G401 (cell line): Measurements from ENCODE around the gene SPEF2. TPM values are rescaled to one million over a fixed set of nuclear protein-coding genes. Genes with fewer than 3 reads are reported as not detected.

ENCODE experiments used
- DNase-seq: peaks from one replicate; pipeline ENCODE4 v3.0.0-alpha.2; 2015; ENCODE audit warnings: low spot score
- in situ Hi-C: cut with HindIII; loops from 2 replicates; pipeline ENCODE4 v1.10.0; 2016; ENCODE audit warnings: low sequenced_read_pairs, mixed read lengths
- total RNA-seq: library from RNA; depleted of rRNA; stranded (reverse); fragments of >200 nt; shearing (Covaris generic); gene quantifications from 2 replicates; pipeline ENCODE4 v1.2.3, GENCODE V29; 2014

SPEF2 gene
- total RNA-seq, 1 experiment from 2014 or later: 4.9 TPM

DNA sequence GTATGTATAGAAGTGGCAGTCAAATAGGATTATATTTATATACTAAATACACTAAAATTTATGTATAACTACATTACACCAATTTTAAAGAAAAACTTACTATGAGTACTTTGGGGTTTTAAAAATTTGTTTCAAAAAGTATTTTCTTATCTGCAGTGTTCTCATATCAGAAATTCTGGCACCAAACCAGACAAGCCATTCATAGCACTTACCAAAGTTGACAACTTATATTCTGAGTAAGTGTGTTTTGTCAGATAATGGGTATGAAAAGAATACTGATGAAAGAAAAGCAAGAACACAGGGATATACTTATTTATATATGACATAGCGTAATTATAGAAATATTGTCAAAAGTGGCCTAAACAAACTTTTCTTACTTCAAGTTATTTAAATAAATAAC is 67.5 kb downstream of the SPEF2 start:
- in situ Hi-C loops: no loop called here

DNA sequence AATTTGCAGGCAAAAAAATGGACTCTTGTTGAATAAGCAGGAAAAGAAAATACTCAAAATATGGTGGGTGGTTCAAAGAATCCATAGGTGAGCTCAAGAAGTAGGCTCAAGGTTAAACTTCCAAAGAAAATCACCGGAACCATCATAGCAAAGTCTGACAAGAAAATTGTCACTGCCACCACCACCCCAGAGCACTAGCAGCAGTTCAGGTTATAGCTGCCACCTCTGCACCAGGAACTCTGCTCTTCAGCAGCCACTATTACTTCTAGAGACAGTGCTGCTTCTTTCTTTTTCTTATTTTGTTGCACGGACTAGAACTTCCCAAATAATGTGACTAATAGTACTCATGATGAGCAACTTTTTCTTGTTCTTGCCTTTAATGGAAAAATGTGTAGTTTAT is 70.3 kb downstream of the SPEF2 start:
- in situ Hi-C loops: no loop called here
- DNase-seq: no peak

More for the DNA sequence above, 67.5 kb downstream of the SPEF2 start:
- DNase-seq: no peak

DNA sequence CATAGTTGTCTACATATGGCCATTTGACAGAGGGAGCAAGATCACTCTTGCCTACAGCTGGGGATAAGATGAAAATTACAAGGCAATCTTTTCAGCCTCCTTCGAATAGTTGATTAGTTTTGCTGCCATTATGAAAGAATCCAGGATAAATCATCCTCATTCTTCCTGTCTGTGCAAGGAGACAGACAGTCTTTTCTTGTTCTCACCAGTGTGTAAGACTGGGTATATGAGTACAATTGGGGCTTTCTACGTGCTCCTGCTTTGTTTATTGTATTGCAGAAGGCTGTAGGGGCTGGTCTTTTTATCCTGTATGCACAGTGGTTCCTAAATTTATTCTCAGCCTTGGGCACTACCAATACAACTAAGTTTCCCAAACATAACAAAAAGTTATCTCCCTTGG is 76.8 kb downstream of the SPEF2 start:
- no peak for DNase-seq
- in situ Hi-C loops: no loop called here

DNA sequence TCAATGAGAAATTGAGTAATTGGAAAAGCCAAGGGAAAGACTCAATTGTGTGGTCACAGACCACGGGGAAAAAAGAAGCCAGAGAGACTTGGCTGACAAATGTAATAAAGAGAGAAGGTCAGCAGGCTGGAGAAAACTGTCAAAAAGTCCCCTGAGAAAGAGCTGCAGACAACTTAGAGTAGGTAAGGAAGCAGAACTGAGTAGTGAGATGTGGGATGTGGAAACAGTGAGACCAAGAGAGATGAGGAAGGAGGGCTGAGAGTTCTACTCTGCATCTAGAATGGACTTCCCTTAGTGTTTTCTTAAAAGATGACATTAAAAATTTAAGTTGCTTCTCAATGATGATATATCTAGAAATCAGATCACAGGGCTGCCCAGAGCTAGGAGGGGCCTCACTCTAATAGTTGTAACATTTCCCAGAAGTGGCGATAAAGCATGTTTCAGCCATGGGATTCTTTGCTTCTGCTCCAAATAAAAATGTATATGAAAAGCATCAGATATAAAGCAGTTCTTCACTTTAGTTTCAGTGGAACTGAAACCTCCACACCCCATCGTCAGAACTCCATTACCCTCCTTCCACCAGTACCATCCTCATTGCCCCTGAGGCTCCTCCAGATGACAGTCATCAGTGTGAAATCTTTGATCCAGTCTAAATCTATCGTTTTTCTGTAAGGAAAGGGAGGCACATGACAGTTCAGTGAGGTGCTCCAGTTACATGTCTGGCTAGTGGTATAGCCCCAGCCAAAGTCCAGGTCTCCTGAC is 80.6 kb downstream of the SPEF2 start:
- no peak for DNase-seq
- in situ Hi-C loops: no loop called here

DNA sequence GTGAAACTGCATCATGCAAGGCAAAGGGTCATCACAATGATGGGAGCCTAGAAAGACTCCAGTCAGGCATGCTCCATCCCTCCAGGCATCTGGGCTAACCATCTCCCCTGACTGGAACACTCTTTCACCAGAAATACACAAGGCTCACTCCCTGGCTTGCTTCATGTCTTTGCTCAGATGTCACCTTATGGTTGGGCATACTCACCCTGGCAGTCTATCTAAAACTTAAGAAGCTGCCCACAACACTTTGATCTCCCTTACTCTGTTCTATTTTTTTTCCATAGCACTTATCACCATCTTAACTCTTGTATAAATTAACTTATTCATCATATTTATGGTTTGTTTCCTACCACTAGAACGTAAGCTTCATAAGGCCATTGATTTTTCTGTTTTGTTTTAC is 90.0 kb downstream of the SPEF2 start:
- no peak for DNase-seq
- in situ Hi-C loops: no loop called here

DNA sequence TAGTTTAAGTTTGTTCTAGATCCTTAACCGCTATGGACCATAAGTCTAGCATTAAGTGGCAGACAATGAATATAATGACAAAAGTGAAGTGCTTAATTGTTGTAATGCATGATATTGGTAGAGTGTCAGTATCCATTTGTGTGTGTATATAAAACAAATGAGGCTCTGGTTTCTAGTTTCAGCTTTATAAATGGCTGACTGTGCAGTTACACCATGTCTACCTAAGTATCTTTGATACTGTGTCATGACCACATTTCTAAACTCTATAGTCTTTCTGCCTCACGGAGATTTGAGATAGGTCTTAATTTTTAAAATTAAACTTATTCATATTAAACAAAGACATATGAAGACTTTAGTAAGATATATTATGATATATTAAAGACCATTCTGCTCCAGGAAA is 92.0 kb downstream of the SPEF2 start:
- no peak for DNase-seq
- in situ Hi-C loops: no loop called here

DNA sequence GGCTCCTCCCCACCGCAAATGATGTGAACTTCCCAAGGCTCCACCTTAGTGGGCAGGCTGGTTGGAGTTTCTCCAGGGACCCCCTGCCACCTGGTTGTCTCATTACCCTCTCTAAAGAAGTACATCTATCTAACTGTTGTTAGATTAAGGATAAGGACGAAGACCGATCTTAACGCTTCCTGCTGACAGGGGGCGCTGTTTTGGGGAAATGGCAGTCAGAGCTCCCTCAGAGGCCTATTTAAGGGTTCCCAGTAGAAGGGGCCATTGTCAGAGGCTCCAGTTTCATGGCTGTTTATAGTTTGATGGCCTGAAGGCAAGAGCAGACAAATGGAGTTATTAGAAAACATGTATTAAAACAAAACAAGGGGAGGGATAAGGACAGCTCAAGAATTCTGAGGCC is 100.1 kb downstream of the SPEF2 start:
- in situ Hi-C loops: no loop called here
- DNase-seq: no peak

DNA sequence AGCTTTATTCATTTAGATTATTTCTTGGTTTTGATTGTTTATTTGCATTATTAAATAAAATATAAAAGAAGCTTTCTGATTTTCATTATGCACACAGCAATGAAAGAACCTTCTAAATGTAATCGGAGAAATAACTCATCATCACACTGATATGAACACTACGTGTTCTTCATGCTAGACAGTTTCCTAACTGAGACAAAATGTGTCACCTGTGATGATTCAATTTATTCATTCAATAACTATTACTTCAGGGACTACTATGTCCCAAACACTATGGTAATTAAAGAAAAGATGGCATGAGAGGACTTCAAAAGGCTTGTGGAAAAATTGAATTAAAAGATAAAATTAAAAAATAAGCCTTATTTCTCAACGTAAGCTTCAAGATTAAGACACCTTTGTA is 118.1 kb downstream of the SPEF2 start:
- no peak for DNase-seq
- in situ Hi-C loops: no loop called here

DNA sequence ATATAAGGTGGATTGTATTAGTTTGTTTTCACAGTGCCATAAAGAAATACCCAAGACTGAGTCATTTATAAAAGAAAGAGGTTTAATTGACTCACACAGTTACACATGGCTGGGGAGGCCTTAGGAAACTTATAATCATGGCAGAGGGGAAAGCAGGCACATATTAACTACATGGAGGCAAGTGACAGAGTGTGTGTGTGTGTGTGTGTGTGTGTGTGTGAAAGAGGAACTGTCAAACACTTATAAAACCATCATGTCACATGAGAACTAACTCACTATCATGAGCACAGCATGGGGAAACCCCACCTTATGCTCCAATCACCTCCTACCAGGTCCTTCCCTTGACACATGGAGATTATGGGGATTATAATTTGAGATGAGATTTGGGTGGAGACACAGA is 118.6 kb downstream of the SPEF2 start:
- in situ Hi-C loops: no loop called here
- DNase-seq: no peak

DNA sequence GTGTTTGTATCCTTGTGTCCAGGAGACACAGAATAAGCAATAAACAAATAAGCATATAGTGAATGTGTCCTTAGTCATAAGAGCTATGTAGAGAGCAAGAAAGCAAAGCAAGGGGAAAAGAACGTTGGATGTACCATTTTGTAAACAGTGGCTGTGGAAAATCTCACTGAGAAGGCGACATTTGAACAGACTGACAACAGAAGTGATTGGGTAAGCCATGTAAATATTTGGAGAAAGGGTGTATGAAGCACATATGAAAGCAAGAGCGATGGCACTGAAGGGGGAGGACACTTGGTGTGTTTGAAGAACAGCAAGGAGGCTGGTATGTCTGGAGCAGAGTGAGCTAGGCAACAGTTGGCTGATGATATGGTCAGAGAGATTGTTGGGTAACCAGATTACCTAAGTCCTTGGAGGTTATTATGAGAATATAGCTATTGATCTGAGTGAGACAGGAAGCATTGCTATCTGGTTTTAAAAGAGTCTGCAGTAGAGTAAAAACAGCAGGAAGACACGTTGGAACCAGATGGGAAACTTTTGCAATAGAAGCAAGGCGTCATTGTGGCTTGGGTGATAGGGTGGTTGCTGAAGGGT is 123.6 kb downstream of the SPEF2 start:
- in situ Hi-C loops: no loop called here
- no peak for DNase-seq

DNA sequence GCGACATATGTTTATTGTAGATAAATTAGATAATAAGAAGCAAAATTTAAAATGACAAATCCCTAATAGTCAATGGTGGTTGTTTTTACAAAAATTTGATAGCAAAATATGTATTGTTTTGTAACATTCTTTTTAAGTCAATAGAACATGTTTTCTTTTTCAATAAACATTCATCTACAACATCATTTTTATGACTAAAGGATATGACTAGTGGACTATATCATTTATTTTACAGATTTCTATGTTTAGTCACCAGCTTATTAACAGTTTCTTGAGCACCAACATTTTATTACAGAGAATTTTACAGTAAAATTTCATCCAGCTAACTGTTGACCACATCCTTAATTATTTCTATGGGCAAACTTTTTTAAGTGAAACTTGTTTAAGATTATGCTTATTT is 124.3 kb downstream of the SPEF2 start:
- no peak for DNase-seq
- in situ Hi-C loops: no loop called here

DNA sequence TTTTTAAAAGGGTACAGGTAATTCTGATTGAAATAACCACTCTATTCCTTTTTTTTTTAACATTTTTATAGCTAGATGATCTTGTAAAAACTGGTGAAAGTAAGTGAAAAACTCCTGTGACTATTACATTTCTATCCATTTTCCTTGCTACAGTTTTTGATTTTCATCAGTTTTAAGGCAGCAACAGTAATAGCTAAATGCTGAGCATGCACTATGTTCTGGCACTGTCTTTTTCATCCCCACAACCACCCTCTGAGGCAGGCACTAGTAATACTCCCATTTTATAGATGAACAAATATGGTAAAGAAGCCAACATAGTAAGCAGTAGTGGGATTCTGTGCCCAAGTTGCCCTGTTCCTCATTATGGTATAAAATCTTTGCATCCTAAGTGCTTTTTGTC is 126.0 kb downstream of the SPEF2 start:
- in situ Hi-C loops: no loop called here
- DNase-seq: no peak

DNA sequence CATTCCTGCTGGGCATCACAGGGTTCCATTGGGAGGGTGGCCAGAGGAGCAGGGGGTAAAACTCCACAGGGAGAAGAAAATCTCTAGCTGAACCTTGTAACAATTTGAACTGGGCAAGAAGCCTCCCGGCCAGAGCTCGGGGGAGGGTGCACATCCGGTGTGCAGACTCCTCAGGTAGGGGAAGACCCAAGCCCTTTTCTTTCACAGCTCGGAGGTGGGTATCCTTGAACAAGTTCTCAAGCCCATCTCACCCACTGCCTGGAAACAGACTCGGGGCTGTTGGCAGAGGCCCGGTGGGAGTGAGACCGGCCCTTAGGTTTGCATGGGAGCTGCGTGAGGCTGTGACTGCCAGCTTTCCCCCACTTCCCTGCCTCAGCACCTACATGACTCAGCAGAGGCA is 127.5 kb downstream of the SPEF2 start:
- DNase-seq: no peak
- in situ Hi-C loops: no loop called here

DNA sequence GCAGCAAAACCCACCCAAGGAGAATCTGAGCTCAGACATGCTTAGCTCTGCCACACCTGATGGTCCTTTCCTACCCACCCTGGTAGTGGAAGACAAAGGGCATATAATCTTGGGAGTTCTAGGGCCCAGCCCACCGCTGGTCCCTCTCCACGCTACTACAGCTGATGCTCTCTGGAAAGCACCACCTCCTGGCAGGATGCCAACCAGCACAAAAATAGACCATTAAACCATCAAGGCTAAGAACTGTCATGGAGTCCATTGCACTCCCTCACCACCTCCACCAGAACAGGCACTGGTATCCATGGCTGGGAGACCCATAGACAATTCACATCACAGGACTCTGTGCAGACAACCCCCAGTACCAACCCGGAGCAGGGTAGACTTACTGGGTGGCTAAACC is 128.0 kb downstream of the SPEF2 start:
- no peak for DNase-seq
- in situ Hi-C loops: no loop called here

DNA sequence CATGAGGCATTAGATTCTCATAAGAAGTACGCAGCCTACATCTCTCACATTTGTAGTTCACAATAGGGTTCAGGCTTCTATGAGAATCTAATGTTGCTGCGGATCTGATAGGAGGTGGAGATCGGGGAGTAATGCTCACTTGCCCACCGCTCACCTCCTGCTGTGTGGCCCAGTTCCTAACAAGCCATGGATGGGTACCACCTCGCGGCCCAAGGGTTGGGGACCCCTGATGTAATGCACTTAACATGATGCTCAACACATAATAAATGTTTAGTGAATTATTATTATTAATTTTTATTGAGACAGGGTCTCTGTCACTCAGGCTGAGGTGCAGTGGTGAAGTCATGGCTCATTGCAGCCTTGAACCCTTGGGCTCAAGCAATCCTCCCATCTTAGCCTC is 134.3 kb downstream of the SPEF2 start:
- in situ Hi-C loops: no loop called here
- no peak for DNase-seq

DNA sequence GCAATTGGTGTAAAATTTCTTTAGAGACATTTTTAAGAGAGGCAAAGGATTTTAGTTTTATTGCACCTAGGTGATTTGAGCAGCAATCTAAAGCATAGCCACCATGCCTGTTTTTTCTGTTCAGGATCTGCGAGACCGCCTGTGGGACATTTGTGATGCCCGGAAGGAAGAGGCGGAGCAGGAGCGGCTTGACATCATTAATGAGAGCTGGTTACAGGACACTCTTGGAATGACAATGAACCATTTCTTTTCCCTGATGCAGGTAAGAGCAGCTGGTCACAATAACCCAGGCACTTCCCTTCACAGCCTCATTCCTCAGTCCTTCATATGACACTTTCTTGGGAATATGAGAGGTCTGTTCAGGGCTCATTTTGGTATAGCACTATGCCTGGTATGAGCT is 135.8 kb downstream of the SPEF2 start:
- no peak for DNase-seq

DNA sequence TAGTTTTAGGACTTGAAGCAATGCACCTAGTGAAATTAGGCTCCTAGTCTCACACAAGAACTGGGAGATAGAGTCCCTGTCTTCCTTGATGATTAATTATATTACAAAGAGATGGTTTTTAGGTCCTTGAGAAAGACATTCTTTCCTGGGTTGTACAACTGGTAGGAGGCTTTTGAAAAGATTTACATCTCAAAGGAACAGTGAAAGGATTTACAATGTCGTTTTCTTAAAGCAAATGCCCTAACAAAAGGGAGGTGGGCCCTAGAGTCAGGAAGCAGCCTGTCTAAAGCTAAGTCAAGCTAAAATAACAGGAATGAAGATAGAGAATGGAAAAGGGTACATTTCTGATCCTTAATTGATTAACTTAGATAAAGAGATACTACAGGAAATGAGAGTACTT is 136.8 kb downstream of the SPEF2 start:
- in situ Hi-C loops: no loop called here
- no peak for DNase-seq

More for the DNA sequence above, 135.8 kb downstream of the SPEF2 start:
- in situ Hi-C loops: no loop called here

DNA sequence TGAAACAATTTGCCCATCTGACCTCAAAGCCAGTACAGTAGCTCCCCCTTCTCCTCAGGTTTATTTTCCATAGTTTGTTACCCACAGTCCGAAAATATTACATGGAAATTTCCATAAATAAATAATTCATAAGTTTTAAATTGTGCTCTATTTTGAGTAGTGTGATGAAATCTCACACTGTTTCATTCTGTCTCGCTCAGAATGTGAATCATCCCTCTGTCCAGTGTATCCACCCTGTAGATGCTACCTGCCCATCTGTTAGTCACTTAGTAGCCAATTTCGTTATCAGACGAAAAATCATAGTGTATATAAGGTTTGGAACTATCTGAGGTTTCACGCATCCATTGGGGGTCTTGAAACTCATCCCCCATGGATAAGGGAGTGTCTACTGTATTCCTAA is 138.3 kb downstream of the SPEF2 start:
- in situ Hi-C loops: no loop called here

DNA sequence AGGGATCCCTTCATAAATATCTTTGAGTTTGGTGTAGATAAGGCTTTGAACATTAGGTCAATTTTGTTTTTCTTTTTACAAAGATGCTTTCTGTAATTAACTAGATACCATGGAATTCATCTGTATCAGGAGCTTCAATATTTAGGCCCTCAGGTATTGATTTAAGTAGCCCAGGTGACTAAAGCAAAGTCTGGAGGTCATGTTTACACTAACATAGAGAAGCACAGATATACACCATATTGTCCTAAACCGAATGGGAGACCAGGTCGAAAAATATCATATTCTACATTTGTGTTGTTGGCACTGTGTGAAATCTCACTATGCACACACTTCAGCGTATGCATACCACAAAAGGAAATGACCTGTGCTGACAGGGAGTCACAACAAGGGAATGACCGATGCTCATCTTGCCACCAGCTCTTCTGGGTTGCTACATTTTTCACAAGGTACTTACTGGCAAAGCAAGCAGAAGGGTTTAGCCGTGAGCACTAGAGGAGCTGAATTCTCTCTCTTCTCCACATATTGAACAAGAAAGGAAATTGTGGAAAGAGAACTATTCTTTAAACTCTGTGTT is 140.6 kb downstream of the SPEF2 start:
- in situ Hi-C loops: no loop called here
- no peak for DNase-seq

More for the DNA sequence above, 138.3 kb downstream of the SPEF2 start:
- DNase-seq: no peak

DNA sequence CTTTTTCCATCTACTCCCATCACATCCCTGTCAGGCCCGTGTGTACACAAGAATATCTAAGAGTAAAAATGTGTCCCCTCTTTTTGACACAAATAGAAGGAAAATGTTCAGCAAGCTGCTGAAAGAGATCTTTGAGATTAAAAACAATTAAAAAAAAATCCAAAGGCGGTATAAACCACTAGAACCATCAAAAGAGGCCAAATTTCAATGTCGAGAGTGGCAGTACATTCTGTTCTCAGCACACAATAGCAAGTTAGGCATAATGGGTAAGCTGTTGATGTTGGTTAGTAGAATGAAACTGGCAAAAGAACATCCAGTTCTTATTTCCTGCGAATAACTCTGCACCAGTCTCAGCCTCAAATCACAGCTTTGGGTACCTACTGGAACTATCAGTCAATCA is 143.9 kb downstream of the SPEF2 start:
- no peak for DNase-seq
- in situ Hi-C loops: no loop called here

DNA sequence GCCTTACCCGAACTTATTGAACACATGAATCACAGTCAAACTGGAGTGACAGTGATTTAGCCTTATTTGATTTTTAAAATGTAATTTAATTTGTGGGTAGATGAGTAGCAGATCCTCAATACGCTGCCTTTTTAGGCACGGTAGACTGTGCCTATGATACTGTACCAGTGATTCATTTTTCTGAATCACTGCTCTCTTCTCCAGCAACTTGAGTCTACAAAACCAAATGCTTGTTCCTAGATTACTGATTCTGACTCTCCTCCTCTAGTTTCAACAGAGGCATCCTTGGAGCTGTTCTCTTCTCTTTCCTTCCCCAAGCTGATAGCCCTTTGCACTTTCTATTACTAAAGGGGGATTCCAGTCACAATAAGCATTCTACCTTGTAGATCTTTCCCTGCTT is 144.7 kb downstream of the SPEF2 start:
- no peak for DNase-seq
- in situ Hi-C loops: no loop called here
